Activated T-helper 17 cell treated with anti-CD3 and anti-CD28 coated beads, Interleukin-2, amount 50 U/mL, for 72 hours (primary cell): ENCODE measurements around the gene TSFM. TPM values are rescaled to one million over a fixed set of nuclear protein-coding genes. Genes with fewer than 3 reads are reported as not detected.
A peak's percentile ranks its signal among the peaks of the same experiment; 100 is the strongest.

Source experiments
- ATAC-seq: fragments of 150-1000 bp; cut with Tn5 transposase; replicated peaks from 2 replicates; pipeline ENCODE4 v1.10.0; 2021; ENCODE audit warnings: mild to moderate bottlenecking, moderate library complexity
- H3K27ac Mint-ChIP-seq: one replicate; pipeline ENCODE4 v1.8.0; 2022; ENCODE audit warnings: mixed read lengths
- H3K27me3 Mint-ChIP-seq: one replicate; pipeline ENCODE4 v1.8.0; 2022; ENCODE audit warnings: mixed read lengths
- H3K36me3 Mint-ChIP-seq: one replicate; pipeline ENCODE4 v1.8.0; 2022; ENCODE audit warnings: low read depth, mild to moderate bottlenecking, mixed read lengths
- H3K4me1 Mint-ChIP-seq: one replicate; pipeline ENCODE4 v1.8.0; 2022; ENCODE audit warnings: mixed read lengths
- H3K4me3 Mint-ChIP-seq: one replicate; pipeline ENCODE4 v1.8.0; 2022; ENCODE audit warnings: mild to moderate bottlenecking, mixed read lengths
- H3K9me3 Mint-ChIP-seq: one replicate; pipeline ENCODE4 v1.8.0; 2022; ENCODE audit warnings: mixed read lengths
- total RNA-seq, 2 donors: library from RNA; stranded (reverse); gene quantifications; one replicate each; pipeline ENCODE4 v1.2.3, GENCODE V29; 2022

The TSFM gene
- total RNA-seq, 2 donors from 2014 or later, result 30.7 to 63.8 TPM

DNA sequence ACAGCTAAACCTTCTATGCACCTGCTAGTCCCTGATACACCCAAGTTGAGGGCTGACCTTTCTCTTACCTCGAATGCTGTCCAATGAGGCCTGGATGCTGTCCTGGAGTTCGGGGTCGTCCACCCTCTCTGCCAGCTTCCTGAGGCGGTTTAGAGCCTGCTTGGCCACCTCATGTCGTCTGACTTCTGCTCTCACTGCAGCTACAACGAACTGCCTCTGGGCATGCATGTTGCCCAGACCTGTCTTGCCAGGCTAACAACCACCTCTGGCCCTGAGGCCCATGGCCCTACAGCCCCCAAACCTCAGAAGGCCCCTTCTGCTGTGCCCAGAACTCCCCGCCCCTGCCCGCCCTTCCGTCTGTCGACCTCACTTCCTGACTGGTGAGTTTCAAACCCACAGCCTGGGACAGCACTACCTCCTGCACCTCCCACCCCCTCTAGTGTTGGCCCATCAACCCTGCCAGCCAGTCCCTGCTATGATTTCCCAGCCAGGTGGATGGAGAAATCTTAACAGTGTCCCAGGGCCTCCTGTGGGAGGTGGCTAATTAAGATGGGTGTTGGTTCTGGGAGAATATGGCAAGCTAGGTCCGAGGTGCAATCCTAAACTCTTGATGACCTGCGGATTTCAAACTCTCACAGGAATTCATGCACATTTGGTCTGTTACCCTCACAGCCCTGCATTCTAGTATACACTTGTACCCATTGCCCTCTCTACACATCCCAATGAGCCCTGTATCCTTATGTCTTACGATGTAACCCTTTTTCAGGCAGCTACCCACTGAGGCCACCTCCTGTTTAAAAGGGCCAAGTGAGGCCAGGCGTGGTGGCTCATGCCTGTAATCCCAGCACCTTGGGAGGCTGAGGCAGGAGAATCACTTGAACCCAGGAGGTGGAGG lies 40.5 kb upstream of the TSFM start:
- Mint-ChIP-seq H3K27ac (peak overlapping the region; percentile 97), H3K36me3 (peaks cover 49% of the 10 kb centered on the region), H3K4me3 (peak overlapping the region; percentile 99), H3K4me1 (peaks cover 26% of the 10 kb centered on the region), H3K9me3 (no peaks in the 10 kb centered on the region), H3K27me3 (no peaks in the 10 kb centered on the region)
- peak; percentile 74 for ATAC-seq

DNA sequence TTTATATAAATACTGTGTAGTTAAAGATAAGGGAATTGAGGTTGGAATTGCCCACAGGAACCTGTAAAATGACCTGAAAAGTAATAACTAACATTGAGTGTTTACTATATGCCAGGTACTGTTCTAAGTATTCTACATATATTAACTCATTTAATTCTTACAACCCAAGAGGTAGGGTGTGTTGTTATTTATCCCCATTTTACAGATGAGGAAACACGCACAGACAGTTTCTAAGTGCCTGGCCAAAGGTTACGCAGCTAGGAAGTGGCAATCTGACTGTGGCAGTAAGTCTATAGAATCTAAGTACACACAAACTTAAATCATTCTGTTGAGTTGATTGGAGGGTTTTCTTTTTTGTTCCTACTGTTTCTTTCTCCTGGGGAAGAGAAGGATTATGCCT lies 38.8 kb upstream of the TSFM start:
- Mint-ChIP-seq H3K27ac (peak overlapping the region; percentile 93), H3K36me3 (peaks cover 65% of the 10 kb centered on the region), H3K9me3 (no peaks in the 10 kb centered on the region), H3K27me3 (no peaks in the 10 kb centered on the region), H3K4me1 (peaks cover 26% of the 10 kb centered on the region), H3K4me3 (peak overlapping the region; percentile 95)
- ATAC-seq, result no peak

DNA sequence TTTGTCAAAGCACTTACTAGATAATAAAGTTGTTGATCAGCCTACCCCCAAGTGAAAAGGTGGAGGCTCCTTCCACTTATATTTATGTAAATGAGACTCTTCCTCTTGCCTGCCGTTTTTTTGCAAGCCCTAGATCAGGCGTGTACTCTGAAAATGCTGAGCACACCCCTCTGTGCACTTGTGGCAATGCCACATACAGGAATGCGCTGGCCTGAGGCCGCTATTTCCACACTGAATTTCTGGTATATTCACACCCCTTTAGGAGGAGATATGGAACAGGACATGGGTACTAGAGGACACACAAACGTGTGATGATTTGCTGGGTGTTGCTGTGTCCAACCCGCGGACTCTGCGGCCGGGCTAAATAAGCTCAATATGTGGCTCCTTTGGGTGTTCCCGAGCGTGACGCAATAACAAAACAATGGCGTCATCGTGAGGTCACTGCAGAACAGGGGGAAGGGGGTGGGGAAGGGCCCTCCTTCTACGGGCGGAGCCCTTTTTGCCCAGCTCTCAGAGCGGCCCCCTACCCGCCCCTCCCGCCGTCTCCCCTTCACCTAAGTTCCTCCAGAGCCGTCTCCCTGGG lies 38.3 kb upstream of the TSFM start:
- ATAC-seq, result peak; percentile 54
- Mint-ChIP-seq H3K9me3 (no peaks in the 10 kb centered on the region), H3K4me1 (peaks cover 23% of the 10 kb centered on the region), H3K27ac (peak overlapping the region; percentile 93), H3K36me3 (peaks cover 65% of the 10 kb centered on the region), H3K27me3 (no peaks in the 10 kb centered on the region), H3K4me3 (peak overlapping the region; percentile 95)

DNA sequence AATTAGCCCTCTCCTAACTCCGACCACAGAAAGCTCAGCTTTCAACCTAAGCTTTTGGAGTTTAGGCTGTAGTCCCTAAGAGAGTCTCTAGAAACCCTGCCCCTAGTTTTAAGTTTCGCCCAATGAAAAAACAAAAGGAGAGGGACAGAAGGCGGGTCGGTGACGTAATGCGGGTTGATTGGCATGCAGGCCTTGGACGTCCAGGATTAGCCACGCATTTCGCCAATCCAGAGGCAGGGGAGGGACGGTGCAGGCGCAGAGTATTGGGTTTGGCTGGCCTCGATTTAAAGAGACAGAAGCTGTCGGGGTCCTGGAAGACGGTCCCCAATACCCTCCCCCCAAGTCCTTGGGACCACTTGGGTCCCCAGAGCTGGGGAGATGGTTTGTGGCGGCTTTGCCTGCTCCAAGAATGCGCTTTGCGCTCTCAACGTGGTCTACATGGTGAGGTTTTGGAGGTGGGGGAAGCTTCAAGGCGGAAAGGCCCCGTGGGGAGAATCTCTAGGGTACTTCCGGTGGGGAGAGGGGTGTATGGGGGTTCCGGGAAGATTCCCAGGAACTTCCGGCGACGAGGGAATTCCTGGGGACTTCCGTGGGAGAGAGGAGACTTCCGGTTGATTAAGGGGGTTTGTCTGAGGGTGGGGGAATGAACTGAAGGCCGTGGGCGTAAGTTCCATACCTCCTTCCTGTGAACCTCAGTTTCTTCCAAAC lies 37.7 kb upstream of the TSFM start, which contains the start of gene TSPAN31:
TSS of gene TSPAN31 (plus strand) at position 263 of the 708 bp plus-strand sequence. CDS start at position 379, 116 bp downstream.
- Mint-ChIP-seq H3K36me3 (peaks cover 66% of the 10 kb centered on the region), H3K4me1 (peaks cover 19% of the 10 kb centered on the region), H3K9me3 (no peaks in the 10 kb centered on the region), H3K27me3 (no peaks in the 10 kb centered on the region), H3K27ac (peak within 1 kb of the TSS; percentile 93), H3K4me3 (peak within 1 kb of the TSS; percentile 95)
- ATAC-seq, result peak; percentile 85

DNA sequence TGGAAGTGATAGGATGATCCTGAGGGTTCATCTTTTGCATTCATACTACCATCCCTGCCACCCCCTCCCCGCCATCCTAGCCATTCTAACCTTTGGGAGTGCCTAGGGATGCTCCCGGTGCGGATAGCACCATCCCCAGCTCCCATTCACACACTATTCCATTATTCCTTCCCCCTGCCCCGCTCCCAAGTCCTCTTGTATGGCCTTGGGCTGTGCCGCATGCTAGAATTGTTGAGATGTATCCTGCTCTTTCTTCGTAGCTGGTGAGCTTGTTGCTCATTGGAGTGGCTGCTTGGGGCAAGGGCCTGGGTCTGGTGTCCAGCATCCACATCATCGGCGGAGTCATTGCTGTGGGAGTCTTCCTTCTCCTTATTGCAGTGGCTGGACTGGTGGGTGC lies 37.1 kb upstream of the TSFM start:
- H3K36me3 Mint-ChIP-seq, result peaks cover 70% of the 10 kb centered on the region
- H3K9me3 Mint-ChIP-seq, result no peaks in the 10 kb centered on the region
- H3K27ac Mint-ChIP-seq, result peak overlapping the region; percentile 93
- no peak for ATAC-seq
- peaks cover 18% of the 10 kb centered on the region for H3K4me1 Mint-ChIP-seq
- H3K4me3 Mint-ChIP-seq, result peak overlapping the region; percentile 95
- no peaks in the 10 kb centered on the region for H3K27me3 Mint-ChIP-seq

DNA sequence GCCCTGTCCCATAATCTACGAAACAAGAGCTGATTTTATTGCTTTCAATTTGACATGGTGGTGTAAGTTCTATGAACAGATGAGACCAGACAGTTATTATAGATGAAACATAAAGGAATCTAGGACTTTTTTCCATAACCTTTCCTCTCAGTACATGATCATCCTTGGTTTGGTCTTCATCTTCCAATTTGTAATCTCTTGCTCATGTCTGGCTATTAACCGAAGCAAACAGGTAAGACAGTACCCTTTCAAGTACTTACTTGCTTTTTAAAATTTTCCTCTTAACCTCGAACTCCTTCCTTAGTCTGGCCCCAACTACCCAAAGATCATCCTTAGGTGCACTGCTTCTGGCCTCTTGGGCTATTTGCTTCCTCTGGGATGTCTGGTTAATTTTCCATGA lies 36.6 kb upstream of the TSFM start:
- Mint-ChIP-seq H3K9me3 (no peaks in the 10 kb centered on the region), H3K4me1 (peaks cover 14% of the 10 kb centered on the region), H3K27ac (peak overlapping the region; percentile 93), H3K36me3 (peaks cover 70% of the 10 kb centered on the region), H3K4me3 (peak overlapping the region; percentile 95), H3K27me3 (no peaks in the 10 kb centered on the region)
- ATAC-seq, result no peak

DNA sequence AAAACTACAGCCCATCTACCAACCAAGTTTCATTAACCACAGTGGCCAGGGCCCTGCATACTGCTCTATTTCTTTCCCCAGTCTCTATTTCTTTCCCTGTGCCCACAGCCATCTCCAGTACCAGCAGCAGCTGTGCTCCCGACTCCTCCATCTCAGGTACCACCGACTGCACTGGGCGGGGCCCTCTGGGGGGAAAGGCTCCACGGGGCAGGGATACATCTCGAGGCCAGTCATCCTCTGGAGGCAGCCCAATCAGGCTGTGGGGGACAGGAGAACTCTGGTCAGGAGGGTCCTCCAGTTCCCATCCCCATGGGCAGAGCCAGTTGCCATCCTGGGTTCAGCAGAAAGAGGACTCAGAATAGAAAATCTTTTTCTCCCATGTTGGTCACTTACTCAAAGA lies 33.5 kb upstream of the TSFM start:
- H3K4me3 Mint-ChIP-seq, result no peak overlapping the region
- peaks cover 82% of the 10 kb centered on the region for H3K36me3 Mint-ChIP-seq
- H3K4me1 Mint-ChIP-seq, result peaks cover 33% of the 10 kb centered on the region
- H3K27ac Mint-ChIP-seq, result no peak overlapping the region
- ATAC-seq, result no peak
- no peaks in the 10 kb centered on the region for H3K27me3 Mint-ChIP-seq
- H3K9me3 Mint-ChIP-seq, result no peaks in the 10 kb centered on the region

DNA sequence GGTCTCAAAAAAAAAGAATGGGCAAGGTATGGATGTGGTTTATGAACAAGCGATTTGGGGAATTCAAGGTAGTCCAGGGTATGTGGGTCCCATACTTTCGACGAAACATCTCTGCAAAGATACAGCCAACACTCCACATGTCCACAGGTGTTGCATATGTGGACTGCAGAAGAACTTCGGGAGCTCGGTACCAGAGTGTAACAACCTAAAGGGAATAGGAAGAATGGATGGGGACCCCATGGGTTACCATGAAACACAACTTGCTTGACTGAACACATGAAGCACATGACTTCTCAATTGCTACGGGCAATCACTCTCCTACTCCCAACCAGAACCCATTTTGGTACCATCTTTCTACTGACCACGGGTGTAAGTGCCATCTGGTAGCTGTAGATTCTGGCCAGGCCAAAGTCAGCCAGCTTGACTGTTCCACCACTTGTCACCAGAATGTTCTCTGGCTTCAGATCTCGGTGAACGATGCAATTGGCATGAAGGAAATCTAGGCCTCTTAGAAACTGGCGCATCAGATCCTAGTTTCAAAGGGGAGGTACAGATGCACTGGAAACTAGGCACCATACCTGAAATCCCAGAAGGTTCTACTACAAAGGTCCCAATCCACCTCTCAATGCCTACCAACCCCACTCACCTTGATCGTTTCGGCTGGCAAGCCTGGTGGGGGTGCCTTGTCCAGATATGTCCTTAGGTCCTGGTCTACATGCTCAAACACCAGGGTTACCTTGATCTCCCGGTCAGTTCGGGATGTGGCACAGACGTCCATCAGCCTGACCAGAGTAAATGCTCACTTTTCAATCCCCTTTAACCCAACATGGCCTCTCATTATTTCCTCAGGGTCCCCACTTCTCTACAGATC lies 31.8 kb upstream of the TSFM start:
- ATAC-seq, result no peak
- Mint-ChIP-seq H3K4me1 (peaks cover 32% of the 10 kb centered on the region), H3K4me3 (peak overlapping the region; percentile 100), H3K9me3 (no peaks in the 10 kb centered on the region), H3K27ac (peak overlapping the region; percentile 97), H3K36me3 (peaks cover 67% of the 10 kb centered on the region), H3K27me3 (no peaks in the 10 kb centered on the region)

DNA sequence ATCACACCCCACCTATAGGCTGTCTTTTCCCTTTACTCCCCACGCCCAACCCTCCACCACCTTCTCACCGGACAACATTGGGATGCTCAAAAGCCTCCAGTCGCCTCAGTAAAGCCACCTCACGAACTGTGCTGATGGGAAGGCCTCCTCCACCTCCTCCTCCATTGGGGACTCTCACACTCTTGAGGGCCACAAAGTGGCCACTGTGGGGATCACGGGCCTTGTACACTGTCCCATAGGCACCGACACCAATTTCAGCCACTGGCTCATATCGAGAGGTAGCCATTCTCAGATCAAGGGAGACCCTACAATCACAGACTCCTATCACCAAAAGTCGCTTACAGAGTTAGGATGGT lies 31.2 kb upstream of the TSFM start:
- Mint-ChIP-seq H3K4me3 (peak overlapping the region; percentile 100), H3K27me3 (no peaks in the 10 kb centered on the region), H3K27ac (peak overlapping the region; percentile 97), H3K9me3 (no peaks in the 10 kb centered on the region), H3K4me1 (peaks cover 36% of the 10 kb centered on the region), H3K36me3 (peaks cover 65% of the 10 kb centered on the region)
- ATAC-seq, result no peak

DNA sequence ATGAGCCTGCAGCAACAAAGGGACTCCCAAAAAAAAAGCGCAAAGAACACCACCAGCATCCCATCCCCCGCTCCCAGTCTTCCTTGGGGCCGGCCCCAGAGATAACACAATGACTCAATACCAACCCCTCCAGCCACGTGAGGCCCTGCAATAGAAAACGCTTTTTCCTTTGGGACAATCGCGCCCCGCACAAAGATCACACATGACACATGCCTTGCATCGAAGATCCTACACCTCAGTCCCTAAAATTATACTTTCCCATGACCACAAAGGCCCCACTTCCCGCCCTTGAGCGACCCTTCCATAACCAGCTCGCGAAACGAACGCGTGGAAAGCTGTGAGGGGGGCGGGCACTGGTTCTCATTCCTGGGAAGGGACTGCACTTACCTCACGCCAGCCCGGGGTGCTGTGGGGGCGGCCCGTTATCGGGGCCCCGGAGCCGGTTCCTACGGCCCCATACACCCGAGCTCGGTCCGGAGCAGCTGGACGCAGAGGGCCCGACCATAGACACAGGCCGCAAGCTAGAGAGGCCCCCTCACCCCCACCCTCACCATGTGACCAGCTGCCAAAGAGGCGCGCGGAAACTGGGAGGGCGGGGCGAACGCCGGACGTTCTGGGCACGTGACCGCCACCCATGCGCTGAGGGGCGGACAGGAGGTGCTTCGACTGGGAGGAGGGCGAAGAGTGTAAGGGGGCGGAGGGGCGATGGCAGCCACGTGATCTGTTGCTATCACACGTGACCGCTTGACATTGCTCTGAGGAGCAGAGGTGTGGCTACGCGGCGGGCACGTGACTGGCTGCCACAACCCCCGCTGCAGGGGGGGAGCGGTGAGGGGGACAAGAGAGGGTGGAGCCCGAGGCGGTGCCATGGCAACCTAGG lies 30.6 kb upstream of the TSFM start, which contains the start of gene CDK4:
TSS of gene CDK4 (minus strand) at position 523 of the 880 bp plus-strand sequence. CDS start 593 bp downstream, outside the sequence.
- Mint-ChIP-seq H3K36me3 (peaks cover 65% of the 10 kb centered on the region), H3K9me3 (no peaks in the 10 kb centered on the region)

DNA sequence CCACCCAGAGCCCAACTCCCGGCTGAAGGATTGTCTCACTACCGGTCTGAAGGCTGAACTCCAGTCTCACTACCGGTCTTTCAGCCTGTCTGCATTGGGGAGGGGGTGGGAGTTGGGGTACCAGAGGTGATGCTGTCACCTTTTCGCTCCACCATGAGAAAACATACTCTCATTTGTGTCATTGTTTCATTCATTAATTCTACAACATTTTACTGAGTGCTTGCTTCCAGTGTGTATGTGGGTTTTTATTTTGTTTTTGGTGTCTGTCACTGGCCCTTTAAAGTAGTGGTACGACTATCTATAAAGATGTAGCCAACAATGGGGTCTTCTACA lies 30.0 kb upstream of the TSFM start:
- peaks cover 43% of the 10 kb centered on the region for H3K4me1 Mint-ChIP-seq
- peak overlapping the region; percentile 100 for H3K4me3 Mint-ChIP-seq
- H3K27me3 Mint-ChIP-seq, result no peaks in the 10 kb centered on the region
- no peaks in the 10 kb centered on the region for H3K9me3 Mint-ChIP-seq
- no peak for ATAC-seq
- H3K27ac Mint-ChIP-seq, result peak overlapping the region; percentile 97
- H3K36me3 Mint-ChIP-seq, result peaks cover 65% of the 10 kb centered on the region

More for the DNA sequence above, 30.6 kb upstream of the TSFM start, which contains the start of gene CDK4:
- ATAC-seq, result peak; percentile 80
- Mint-ChIP-seq H3K4me3 (peak within 1 kb of the TSS; percentile 100), H3K4me1 (peaks cover 42% of the 10 kb centered on the region), H3K27me3 (no peaks in the 10 kb centered on the region), H3K27ac (peak within 1 kb of the TSS; percentile 97)

DNA sequence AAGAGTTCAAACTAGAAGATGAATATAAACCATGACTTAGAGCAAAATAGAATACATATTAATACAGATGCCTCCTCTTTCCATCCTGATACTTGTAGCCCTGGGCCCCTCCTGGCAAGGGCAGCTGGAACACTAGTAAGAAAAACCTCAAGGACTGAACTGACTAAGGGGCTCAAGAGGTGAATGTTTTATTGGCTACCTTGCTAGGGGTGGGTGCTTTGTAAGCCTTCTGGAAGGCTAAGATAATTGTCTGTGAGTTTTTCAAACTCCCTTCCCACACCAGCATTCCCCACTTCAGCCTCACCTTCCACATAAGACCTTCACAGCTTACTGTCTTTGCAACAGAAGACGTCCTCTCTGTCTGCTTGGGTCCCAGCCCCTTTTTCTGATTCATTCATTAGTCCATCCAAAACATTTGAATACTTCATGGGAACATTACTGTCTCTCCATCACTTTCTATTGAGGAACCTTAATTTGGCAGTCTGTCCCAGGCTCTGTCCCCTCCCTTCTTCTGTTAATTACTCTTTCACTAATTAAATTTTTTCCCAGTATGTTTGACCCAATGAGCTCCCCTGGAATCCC lies 28.7 kb upstream of the TSFM start:
- Mint-ChIP-seq H3K36me3 (peaks cover 62% of the 10 kb centered on the region), H3K27ac (peak overlapping the region; percentile 97), H3K9me3 (no peaks in the 10 kb centered on the region), H3K27me3 (no peaks in the 10 kb centered on the region), H3K4me3 (peak overlapping the region; percentile 100), H3K4me1 (peaks cover 43% of the 10 kb centered on the region)
- no peak for ATAC-seq
